Uterus (tissue), 2 donors: ENCODE data around the gene TMEM266.

Source experiments
- POLR2A ChIP-seq, 2 donors: fragments of 450-650 bp; IDR thresholded peaks; one replicate each; pipeline ENCODE4 v1.6.1; 2016; ENCODE audit warnings: antibody characterized with exemption in 2 of 2, mild to moderate bottlenecking in 1 of 2, moderate library complexity in 1 of 2
- TF ChIP-seq, protein P1 (sequence below), 4 experiments: fragments of 200-600 bp in 2 of 4; fragments of 450-650 bp in 2 of 4; sonication (generic) in 2 of 4; IDR thresholded peaks; one replicate each; pipeline ENCODE4 v1.5.1; 2016 to 2019; ENCODE audit warnings: antibody characterized with exemption in 4 of 4, mild to moderate bottlenecking in 2 of 4, moderate library complexity in 1 of 4

GRCh38 chr15:76236350-76236749 lies 176.6 kb downstream of the TMEM266 start:
- no peak for TF ChIP-seq POLR2A (IDR thresholded peaks at IDR 0.05)
- TF ChIP-seq, protein P1, sequence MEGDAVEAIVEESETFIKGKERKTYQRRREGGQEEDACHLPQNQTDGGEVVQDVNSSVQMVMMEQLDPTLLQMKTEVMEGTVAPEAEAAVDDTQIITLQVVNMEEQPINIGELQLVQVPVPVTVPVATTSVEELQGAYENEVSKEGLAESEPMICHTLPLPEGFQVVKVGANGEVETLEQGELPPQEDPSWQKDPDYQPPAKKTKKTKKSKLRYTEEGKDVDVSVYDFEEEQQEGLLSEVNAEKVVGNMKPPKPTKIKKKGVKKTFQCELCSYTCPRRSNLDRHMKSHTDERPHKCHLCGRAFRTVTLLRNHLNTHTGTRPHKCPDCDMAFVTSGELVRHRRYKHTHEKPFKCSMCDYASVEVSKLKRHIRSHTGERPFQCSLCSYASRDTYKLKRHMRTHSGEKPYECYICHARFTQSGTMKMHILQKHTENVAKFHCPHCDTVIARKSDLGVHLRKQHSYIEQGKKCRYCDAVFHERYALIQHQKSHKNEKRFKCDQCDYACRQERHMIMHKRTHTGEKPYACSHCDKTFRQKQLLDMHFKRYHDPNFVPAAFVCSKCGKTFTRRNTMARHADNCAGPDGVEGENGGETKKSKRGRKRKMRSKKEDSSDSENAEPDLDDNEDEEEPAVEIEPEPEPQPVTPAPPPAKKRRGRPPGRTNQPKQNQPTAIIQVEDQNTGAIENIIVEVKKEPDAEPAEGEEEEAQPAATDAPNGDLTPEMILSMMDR (IDR thresholded peaks at IDR 0.05), result no peak
